Neural crest cell (in vitro differentiated cells): ENCODE data around the gene SLC5A2. TPM values are rescaled to one million over a fixed set of nuclear protein-coding genes. Genes with fewer than 3 reads are reported as not detected.
"Not testable (repeated sequence)": the region's sequence is repeated elsewhere in the genome, so short reads cannot be mapped to it uniquely, and the experiment has no call there.

Experiments
- DNase-seq: peaks from one replicate; pipeline ENCODE4 v3.0.0; 2021; ENCODE audit warnings: low read depth, mixed read lengths, low spot score
- H3K27ac Mint-ChIP-seq: one replicate; pipeline ENCODE4 v1.8.0; 2021; ENCODE audit warnings: mild to moderate bottlenecking, mixed read lengths; ENCODE audit not compliant: unreplicated experiment
- H3K27me3 Mint-ChIP-seq: 2 replicates; pipeline ENCODE4 v1.8.0; 2021; ENCODE audit warnings: low read depth, mild to moderate bottlenecking, mixed read lengths
- H3K36me3 Mint-ChIP-seq: 2 replicates; pipeline ENCODE4 v1.8.0; 2021; ENCODE audit warnings: low read depth, mild to moderate bottlenecking, mixed read lengths
- H3K4me1 Mint-ChIP-seq: 2 replicates; pipeline ENCODE4 v1.8.0; 2021; ENCODE audit warnings: mixed read lengths
- H3K4me3 Mint-ChIP-seq: one replicate; pipeline ENCODE4 v1.8.0; 2021; ENCODE audit warnings: mild to moderate bottlenecking, mixed read lengths
- H3K9me3 Mint-ChIP-seq: 2 replicates; pipeline ENCODE4 v1.8.0; 2021; ENCODE audit warnings: mixed read lengths
- CTCF ChIP-seq: fragments of 200-600 bp; sonication (generic); conservative IDR thresholded peaks from 2 replicates; pipeline ENCODE4 v1.5.0; 2021; ENCODE audit warnings: antibody characterized with exemption, mild to moderate bottlenecking
- total RNA-seq: library from RNA; stranded (reverse); gene quantifications from 2 replicates; pipeline ENCODE4 v1.2.1, GENCODE V29; 2021

The SLC5A2 gene
- total RNA-seq, 1 donor from 2014 or later: not detected

DNA sequence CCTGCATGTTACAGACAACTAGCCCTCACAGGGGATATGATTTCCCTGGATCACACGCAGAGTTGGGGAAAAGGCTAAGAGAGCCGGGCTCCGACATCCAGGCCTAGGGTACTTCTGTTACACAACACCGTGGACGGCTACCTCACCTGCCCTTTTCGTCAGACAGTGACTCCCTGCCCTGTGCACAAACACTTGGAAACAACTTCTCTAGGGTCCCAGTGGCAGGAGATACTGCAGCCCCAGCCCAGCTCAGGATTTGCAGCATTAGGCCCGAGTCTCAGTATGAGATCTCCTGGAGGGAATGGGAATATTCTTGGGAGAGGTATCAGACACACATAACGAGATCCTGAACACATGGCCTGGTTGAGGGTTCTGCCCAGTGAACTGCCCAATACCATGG lies 17.0 kb downstream of the SLC5A2 start:
- DNase-seq: no peak
- peaks cover 4% of the 10 kb centered on the region for H3K36me3 Mint-ChIP-seq
- no peak overlapping the region for H3K4me3 Mint-ChIP-seq
- H3K27ac Mint-ChIP-seq: no peak overlapping the region
- H3K9me3 Mint-ChIP-seq: no peaks in the 10 kb centered on the region
- H3K27me3 Mint-ChIP-seq: no peaks in the 10 kb centered on the region
- no peak for TF ChIP-seq CTCF
- no peaks in the 10 kb centered on the region for H3K4me1 Mint-ChIP-seq

DNA sequence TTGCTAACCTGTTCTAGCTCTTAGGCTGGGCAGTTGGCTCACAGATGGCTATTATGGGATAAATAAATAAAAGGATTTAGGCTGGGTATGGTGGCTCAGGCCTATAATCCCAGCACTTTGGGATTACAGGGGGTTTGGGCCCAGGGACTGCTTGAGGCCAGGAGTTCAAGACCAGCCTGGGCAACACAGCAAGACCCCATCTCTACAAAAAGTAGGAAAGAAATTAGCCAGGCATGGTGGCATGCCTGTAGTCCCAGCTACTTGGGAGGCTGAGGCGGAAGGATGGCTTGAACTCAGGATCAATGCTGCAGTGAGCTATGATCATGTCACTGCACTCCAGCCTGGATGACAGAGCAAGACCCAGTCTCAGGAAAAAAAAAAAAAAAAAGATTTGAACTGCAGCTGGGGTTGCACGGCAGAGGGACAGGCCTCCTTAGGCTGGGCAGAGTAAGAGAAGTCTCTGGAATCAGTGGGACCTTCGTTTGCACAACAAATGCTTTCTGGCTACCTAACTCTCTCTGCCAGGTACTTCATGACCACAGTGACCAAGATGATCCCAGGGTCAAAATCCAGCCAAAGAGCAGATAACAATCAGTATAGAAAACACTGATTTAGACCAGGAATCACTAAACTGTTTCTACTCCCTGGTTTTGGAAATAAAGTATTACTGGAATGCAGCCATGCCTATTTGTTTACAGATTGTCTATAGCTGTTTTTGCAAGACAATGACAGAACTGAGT lies 18.5 kb downstream of the SLC5A2 start:
- H3K27me3 Mint-ChIP-seq: no peaks in the 10 kb centered on the region
- no peak for DNase-seq
- no peaks in the 10 kb centered on the region for H3K4me1 Mint-ChIP-seq
- H3K27ac Mint-ChIP-seq: no peak overlapping the region
- H3K36me3 Mint-ChIP-seq: peaks cover 4% of the 10 kb centered on the region
- H3K4me3 Mint-ChIP-seq: no peak overlapping the region
- no peaks in the 10 kb centered on the region for H3K9me3 Mint-ChIP-seq
- TF ChIP-seq CTCF: no peak

DNA sequence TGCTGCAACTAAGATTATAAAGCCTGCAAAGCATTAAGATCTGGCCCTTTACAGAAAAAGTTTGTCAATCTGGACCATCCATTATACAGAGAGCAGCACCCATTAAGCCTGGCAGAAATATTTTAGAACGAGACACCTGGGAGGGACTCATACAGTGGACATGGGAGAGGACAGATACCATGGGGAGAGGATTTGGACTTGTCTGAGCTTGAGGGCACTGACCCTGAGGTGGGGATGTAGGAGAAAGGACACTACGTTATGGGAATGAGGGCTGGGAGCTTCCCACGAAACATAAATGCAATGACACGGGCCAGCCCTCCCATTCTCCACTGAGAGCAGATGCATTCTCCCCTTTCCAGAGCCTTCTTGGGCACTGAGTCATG lies 19.0 kb downstream of the SLC5A2 start:
- peaks cover 4% of the 10 kb centered on the region for H3K36me3 Mint-ChIP-seq
- H3K27me3 Mint-ChIP-seq: no peaks in the 10 kb centered on the region
- no peaks in the 10 kb centered on the region for H3K9me3 Mint-ChIP-seq
- H3K4me3 Mint-ChIP-seq: no peak overlapping the region
- TF ChIP-seq CTCF: no peak
- H3K4me1 Mint-ChIP-seq: peaks cover 1% of the 10 kb centered on the region
- no peak for DNase-seq
- H3K27ac Mint-ChIP-seq: no peak overlapping the region

DNA sequence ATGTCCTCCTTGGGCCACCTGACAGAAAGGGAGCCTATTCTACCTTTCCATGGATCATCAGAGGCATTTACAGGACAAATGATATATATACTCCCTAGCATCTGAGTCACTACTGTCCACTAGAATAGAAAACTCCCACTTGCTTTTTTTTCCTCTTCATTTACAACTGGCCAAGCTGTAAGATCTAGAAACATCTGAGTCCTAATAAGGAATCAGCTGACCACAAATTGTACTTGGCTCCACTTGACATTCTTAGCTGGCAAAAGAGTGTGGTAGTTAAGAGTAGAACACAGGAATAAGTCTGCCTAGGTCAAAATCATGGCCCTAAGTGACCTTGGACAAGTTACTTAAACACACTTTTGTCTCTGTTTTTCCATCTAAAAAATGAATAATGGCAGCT lies 20.1 kb downstream of the SLC5A2 start:
- TF ChIP-seq CTCF: no peak
- Mint-ChIP-seq H3K4me1 (peaks cover 9% of the 10 kb centered on the region), H3K4me3 (no peak overlapping the region), H3K36me3 (peaks cover under 1% of the 10 kb centered on the region), H3K27ac (no peak overlapping the region), H3K27me3 (no peaks in the 10 kb centered on the region), H3K9me3 (no peaks in the 10 kb centered on the region)
- DNase-seq: no peak

DNA sequence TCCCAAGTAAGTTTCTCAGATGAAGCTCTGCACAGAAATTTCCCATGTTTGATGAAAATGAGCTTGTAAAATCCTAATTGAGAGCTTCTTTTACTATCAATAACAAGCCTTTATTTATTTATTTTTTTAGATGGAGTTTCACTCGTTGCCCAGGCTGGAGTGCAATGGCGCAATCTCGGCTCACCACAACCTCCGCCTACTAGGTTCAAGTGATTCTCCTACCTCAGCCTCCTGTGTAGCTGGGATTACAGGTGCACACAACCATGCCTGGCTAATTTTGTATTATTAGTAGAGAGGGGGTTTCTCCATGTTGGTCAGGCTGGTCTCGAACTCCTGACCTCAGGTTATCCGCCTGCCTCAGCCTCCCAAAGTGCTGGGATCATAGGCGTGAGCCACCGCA lies 20.6 kb downstream of the SLC5A2 start:
- H3K4me3 Mint-ChIP-seq: not testable (repeated sequence)

DNA sequence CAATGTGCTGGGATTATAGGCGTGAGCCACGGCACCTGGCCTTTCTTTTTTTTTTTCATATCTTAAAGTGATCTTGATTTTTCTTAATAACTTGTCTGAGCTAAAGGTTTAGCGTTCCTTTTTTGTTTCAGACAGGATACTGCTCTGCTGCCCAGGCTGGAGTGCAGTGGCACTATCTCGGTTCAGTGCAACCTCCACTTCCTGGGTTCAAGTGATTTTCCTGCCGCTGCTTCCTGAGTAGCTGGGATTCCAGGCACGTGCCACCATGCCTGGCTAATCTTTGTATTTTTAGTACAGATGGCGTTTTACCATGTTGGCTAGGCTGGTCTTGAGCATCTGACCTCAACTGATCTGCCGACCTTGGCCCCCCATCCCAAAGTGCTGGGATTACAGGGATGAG lies 21.2 kb downstream of the SLC5A2 start:
- no peak for TF ChIP-seq CTCF
- H3K4me3 Mint-ChIP-seq: no peak overlapping the region
- no peak overlapping the region for H3K27ac Mint-ChIP-seq

More for the DNA sequence above, 20.6 kb downstream of the SLC5A2 start:
- not testable (repeated sequence) for H3K9me3 Mint-ChIP-seq, H3K27ac Mint-ChIP-seq, H3K36me3 Mint-ChIP-seq, DNase-seq, H3K27me3 Mint-ChIP-seq
- peaks cover 12% of the 10 kb centered on the region for H3K4me1 Mint-ChIP-seq

More for the DNA sequence above, 21.2 kb downstream of the SLC5A2 start:
- Mint-ChIP-seq H3K36me3 (no peaks in the 10 kb centered on the region), H3K9me3 (no peaks in the 10 kb centered on the region), H3K27me3 (no peaks in the 10 kb centered on the region), H3K4me1 (peaks cover 18% of the 10 kb centered on the region)
- DNase-seq: no peak
